GM13977 (cell line): ENCODE data around the gene MICALL2.

Experiments used
- DNase-seq: peaks from one replicate; pipeline ENCODE4 v3.0.0; 2012; ENCODE audit warnings: low spot score
- CTCF ChIP-seq: IDR thresholded peaks from 2 replicates; pipeline ENCODE4 v1.5.1; 2012; ENCODE audit warnings: mild to moderate bottlenecking, control low read depth; ENCODE audit not compliant: insufficient read depth; ENCODE audit errors: extremely low read depth, missing control alignments
- in situ Hi-C: fragments of 300-500 bp; cut with MboI; formaldehyde crosslinking; loops from one replicate; pipeline ENCODE4 v1.12.0; 2022; ENCODE audit warnings: low sequenced_read_pairs, low pct_unique_long_range_greater_than_20kb, mixed read lengths, inconsistent platforms; ENCODE audit not compliant: unreplicated experiment

The MICALL2 gene

GRCh38 chr7:1457949-1458682, 1.2 kb downstream of the MICALL2 start:
- in situ Hi-C loops = no loop called here
- DNase-seq = no peak
- TF ChIP-seq CTCF = no peak

GRCh38 chr7:1457059-1457948, 2.0 kb downstream of the MICALL2 start:
- in situ Hi-C loops = no loop called here

GRCh38 chr7:1455955-1456354, 3.3 kb downstream of the MICALL2 start:
- in situ Hi-C loops = no loop called here
- no peak for TF ChIP-seq CTCF
- DNase-seq = no peak

More at GRCh38 chr7:1457059-1457948, 2.0 kb downstream of the MICALL2 start:
- DNase-seq = no peak
- no peak for TF ChIP-seq CTCF

GRCh38 chr7:1455241-1455939, 3.9 kb downstream of the MICALL2 start:
- no peak for DNase-seq
- in situ Hi-C loops = no loop called here

GRCh38 chr7:1454542-1454941, 4.7 kb downstream of the MICALL2 start:
- no peak for DNase-seq
- in situ Hi-C loops = no loop called here
- TF ChIP-seq CTCF = no peak

More at GRCh38 chr7:1455241-1455939, 3.9 kb downstream of the MICALL2 start:
- TF ChIP-seq CTCF = no peak

- in situ Hi-C loops = no loop called here
- no peak for TF ChIP-seq CTCF
- DNase-seq = no peak
These were observed 7.1 kb downstream of the MICALL2 start for GRCh38 chr7:1452205-1452604.
